NAMALWA (cell line): ENCODE results near the gene KIF1A.

ENCODE experiments used
- DNase-seq: peaks from one replicate; pipeline ENCODE4 v3.0.0-alpha.2; 2015; ENCODE audit warnings: low spot score

Gene KIF1A

GRCh38 chr2:240820607-240821428 lies 799 bp upstream of the KIF1A start:
- DNase-seq = no peak

- DNase-seq = no peak
These were observed 727 bp downstream of the KIF1A start for GRCh38 chr2:240819126-240819857.

DNA sequence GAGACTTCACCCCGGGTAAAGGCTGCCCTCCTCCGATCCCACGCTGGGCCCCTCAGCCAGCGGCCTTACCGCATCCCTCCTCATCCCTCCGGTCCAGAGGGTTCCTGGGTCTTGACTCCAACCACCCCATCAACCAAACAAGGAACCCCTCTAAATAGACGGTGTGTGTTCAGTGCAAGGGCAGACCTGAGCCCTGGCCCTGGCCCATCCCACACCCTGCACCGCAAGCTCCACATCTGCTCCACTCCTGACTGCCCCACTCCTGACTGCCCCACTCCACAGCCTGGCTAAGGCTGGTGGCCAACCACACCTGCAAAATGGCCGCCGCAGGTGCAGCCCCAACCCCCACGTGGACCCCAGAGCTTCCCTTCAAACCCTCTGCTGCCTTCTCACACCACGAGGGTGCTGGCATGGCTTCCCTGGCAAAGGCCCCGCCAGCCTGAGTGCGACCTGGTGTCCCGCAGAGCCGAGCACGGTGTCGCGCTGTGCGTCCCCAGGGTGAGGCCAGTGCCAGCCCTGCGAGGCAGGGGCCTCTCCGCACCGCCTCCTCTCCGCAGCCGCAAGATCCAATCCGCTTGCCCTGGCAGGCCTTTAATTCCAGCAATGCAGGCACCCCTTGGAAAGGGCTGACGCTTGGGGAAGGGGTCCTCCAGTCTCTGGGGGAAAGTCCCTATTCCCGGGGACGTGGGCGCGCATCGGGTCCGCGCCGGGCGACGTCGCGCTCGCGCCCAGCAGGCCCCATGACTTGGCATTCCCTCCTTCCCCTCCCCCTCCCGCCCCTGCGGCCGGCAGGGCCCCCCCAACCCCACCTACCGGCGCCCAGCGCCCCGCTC lies 1.5 kb downstream of the KIF1A start:
- no peak for DNase-seq

GRCh38 chr2:240817496-240818292 lies 2.3 kb downstream of the KIF1A start:
- DNase-seq = no peak

DNA sequence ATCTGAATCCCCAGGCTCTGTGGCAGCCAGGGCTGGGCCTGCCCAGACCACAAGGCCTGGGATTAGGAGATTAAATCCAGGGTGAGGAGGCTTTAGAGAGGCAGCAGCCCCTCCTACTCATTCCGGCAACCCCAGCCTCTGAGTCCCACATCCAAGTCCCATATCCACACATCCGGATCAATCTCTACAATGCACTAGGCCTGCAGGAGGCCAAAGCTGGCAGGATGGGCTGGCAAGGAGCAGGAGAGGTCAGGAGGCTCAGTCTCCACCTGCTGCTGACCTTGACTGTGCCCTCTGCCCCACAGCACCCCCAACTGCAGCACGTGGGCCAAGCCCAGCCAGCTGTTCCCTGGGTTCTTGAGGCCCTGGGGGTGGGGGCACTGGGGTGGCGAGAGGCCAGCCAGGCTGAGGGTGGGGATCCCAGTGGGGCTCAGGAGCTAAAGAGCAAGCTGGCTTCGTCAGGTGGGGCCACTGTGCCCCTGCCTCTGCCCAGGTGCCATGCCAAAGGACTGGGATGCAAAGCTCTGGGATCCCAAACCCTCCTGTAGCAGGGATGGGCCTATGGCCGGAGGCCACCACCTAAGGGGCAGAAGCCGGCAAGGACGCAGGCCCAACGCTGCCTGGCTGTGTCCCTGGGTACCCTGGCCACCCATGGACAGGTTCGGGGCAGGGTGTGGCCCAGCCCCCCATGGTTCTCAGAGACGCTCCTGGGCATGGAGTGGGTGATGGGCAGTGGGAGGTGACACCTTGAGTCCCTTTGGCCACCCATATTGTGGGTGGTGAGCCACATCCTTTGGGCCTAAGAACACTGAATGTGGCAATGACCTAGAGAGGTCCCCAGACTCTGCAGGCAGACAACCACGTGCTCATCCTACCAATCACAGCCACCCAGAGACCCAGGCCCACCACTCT lies 3.2 kb downstream of the KIF1A start:
- no peak for DNase-seq

GRCh38 chr2:240815761-240816583 lies 4.0 kb downstream of the KIF1A start:
- no peak for DNase-seq

DNA sequence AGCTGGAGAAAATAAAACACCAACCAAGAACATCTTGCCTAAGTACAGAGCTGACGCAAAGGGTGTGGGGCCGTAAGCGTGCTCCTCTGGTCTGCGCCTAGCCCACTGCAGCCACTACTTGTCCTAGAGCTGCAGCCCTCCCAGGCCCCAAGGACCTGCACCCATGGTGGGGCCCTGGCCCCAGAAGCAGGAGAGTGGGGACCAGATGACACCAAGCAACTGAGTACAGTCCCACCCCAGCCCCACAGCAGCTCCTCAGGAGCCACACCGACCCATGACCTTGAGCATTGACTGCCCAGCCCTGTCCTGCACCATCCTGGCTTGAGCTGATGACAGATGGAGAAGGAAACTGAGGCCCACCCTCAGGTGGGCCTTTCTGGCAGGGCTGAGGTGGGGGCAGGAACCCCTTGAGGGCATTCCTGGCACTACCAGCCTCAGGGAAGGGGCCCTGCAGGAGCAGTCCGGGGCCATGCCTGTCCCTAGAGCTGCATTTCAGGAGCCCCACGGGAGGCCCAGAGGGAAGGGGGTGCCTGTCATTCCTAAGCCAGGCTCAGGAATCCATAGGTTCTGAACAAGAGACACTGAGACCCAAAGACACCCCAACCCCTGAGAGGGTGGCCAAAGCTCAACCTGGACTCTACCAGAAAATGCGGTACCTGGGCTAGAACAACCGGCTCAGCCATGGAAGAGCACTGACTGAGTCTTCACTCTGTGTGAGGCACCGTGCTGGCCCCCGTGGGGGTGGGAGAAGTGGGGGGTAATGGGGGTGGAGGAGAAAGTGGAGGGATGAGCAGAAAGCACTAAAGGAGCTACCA lies 4.9 kb downstream of the KIF1A start:
- DNase-seq = no peak

DNA sequence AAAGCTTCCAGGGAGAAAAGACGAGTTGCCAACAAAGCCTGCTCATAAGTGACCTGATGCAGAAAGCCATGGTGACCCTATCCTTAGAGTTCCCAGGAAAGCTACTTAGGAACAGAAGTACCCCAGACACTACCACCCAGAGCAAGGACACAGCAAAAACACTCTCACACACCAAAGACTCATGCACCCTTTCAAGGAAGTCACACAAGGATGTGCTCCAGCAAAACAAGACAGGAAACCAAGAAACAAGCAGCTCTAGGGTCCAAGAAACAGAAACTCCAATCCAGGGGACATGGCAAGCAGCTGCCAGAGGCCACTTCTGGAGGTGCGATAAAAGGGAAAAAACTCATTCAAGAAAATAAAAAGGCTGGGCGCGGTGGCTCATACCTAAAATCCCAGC lies 5.7 kb downstream of the KIF1A start:
- DNase-seq = no peak

- DNase-seq = no peak
These were observed 6.6 kb downstream of the KIF1A start for GRCh38 chr2:240813231-240813921.

GRCh38 chr2:240812721-240813120 lies 7.3 kb downstream of the KIF1A start:
- DNase-seq = no peak

DNA sequence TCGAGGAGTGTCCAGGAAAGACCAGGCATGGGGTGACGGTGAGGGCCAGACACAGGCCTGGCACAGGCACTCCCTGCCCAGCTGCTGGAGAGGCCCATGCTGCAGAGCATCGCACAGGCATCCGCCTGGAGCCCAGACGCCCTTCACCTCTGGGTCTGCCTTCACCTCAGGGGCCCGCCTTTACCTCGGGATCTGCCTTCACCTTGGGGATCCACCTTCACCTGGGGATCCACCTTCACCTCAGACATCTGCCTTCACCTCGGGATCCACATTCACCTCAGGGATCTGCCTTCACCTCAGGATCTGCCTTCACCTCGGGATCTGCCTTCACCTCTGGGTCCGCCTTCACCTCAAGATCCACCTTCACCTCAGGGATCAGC lies 7.7 kb downstream of the KIF1A start:
- DNase-seq = no peak

- DNase-seq = no peak
These were observed 8.4 kb downstream of the KIF1A start for GRCh38 chr2:240811346-240812300.

DNA sequence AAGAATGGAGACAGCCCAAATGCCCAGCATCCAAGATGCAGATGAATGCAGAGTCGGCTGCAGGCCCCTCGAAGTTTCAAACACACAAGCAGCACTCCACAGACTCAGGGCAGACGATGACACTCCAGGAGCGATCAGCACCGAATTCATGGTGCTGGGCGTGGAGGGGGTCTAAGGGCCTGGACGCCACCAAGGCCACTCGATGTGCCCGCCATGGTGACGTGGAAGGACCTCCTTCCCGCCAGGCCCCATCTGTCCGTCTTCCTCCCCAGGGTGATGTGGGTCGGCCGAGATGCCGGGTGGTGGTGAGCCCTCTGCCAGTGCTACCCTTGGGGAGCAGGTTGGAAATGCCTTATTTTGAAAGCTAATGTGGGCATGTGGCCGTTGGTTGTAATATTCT lies 9.4 kb downstream of the KIF1A start:
- DNase-seq = no peak

GRCh38 chr2:240810199-240810598 lies 9.8 kb downstream of the KIF1A start:
- DNase-seq = peak; percentile 21

DNA sequence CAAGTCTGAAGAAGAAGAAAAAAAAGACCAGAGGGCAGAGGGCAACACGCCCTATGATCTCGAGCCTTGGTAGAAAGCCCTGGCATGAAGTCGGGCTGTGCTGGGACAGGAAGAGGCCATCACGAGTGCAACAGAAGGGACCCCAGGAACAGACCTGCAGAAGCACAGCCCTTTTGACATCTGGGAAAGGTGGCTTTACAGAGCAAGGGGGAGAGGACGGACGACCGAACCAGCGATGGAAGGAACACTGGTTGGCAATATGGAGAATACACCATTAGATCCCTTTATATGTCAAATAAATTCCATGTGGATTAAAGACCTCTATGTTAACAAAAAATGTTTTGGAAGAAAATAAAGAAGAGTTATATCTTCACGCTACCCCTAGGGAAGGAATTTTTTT lies 10.7 kb downstream of the KIF1A start:
- DNase-seq = no peak

DNA sequence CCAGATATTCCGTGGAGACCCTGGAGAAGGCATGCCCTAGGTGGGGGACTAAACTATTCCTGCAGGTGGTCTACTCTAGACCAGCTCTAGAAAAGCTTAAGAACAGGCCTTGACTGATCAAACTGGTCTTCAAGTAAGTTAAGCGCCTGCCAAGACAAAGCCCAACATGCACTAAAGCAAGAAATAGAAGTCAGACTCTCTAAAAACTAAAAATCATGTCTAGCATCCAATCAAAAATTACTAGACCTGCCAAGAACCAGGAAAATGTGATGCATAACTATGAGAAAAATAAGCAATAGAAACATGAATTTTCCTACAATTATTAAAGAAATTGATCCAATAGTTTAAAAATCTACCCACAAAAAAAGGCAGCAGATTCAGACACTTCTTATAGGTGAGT lies 13.6 kb downstream of the KIF1A start:
- DNase-seq = no peak

DNA sequence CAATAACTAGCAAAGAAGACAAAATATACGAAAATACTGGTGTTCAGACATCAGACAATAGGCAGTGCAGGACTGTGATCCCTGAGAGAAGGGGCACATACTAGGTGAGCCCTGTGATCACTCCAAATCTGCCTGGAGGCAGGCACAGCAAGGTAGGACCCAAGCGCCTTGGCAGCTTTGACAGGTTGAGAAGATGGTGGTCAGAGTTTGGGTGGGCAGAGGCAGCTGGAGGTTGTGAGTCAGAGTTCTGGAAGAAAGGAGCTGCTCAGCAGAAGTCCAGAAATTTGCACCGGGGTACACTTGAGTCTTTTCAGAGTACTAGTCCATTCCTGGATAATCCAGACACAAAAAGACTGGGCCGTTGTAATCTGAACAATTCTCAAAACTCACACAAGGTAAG lies 14.0 kb downstream of the KIF1A start:
- no peak for DNase-seq
